Measurements from ENCODE around the gene WDCP.

WDCP gene

DNA sequence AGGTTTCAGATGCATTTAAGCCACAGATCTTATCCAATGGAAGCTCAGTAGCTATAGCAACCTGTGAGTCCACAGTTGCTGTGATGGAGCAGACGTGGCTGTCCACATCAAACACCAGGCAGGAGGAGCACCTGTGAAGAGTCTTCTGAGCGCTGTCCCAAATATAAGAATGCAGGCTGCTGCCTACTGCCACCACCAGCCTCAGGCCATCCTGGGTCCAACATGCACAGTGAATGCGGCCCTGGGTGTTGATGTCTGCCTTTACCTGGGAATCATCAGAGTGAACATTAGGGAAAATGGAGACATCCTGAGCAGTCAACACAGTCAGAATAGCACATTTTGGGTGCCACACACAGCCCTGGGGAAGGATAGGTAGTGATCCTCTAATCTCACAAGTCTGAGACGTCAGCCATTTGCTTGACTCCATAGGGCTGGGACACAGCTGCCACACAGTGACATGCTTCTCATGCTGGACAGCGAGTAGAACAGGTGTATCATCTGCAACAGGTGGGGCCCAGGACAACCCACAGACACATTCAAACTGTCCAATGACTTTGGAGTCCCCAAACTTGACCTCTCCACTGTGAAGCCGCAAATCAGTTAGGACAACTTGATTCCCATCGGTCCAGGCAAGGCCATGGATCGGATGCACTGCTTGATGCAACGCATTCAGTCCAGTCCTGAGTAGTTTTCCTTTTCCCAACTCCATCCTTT is 8.2 kb downstream of the WDCP start:
- no peak overlapping the region for H3K4me3 ChIP-seq (ENCODE audit: low read length)
- no peak for DNase-seq (ENCODE audit: low read depth)
- TF ChIP-seq, protein P1, sequence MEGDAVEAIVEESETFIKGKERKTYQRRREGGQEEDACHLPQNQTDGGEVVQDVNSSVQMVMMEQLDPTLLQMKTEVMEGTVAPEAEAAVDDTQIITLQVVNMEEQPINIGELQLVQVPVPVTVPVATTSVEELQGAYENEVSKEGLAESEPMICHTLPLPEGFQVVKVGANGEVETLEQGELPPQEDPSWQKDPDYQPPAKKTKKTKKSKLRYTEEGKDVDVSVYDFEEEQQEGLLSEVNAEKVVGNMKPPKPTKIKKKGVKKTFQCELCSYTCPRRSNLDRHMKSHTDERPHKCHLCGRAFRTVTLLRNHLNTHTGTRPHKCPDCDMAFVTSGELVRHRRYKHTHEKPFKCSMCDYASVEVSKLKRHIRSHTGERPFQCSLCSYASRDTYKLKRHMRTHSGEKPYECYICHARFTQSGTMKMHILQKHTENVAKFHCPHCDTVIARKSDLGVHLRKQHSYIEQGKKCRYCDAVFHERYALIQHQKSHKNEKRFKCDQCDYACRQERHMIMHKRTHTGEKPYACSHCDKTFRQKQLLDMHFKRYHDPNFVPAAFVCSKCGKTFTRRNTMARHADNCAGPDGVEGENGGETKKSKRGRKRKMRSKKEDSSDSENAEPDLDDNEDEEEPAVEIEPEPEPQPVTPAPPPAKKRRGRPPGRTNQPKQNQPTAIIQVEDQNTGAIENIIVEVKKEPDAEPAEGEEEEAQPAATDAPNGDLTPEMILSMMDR (conservative IDR thresholded peaks at IDR 0.05; ENCODE audit: low read depth, low read length) = no peak

DNA sequence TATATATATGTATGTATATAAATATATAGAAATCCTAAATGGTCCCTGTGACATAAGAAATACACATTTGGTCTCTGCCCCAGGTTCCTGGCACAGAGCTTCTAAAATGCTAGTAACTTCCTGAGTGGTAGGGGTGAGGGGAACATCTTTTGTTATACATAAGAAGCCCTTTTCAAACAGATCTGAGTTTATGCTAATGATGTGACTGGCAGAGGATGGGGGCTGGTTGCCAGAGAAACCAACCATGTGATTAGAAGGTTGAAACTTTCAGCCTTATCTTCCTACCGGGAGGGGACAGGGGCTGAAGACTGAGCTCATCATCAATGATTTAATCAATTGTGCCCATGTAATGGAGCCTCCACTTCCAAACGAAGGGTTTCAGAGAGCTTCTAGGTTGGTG is 21.0 kb downstream of the WDCP start:
- no peak for DNase-seq (ENCODE audit: low read depth)
- TF ChIP-seq, protein P1 (conservative IDR thresholded peaks at IDR 0.05; ENCODE audit: low read depth, low read length) = no peak
- no peak overlapping the region for H3K4me3 ChIP-seq (ENCODE audit: low read length)

DNA sequence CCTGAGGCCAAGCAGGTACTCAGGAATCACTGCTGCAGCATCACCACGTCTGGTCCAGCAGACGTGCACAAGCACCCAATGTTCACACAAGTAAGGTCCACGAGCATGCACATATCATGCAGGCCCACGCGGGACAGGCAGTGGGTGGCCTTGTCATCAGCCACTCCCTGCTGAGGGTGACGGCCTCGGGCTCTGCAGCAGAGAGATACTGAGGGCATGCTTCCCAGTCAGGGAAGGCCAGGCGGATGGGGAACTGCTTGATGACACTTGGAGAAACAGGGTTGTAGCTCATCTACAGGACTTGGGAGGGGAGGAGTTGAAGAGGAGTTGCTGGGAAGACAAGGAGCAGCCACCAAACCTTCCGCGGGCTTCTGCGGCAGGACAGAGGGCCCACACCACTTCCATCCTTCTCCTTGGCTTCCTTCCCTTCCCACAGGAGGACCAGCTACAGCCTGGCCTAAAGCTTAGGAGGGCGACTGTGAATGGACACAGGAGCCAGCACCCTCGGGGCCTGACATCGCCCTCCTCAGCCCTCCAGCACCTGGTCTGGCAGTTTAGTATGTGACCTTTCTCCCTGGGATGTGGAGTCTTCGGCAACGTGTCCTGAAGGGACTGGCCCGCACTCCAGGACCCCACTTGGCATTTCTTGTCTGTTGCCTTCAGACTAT is 22.1 kb downstream of the WDCP start:
- TF ChIP-seq, protein P1 (conservative IDR thresholded peaks at IDR 0.05; ENCODE audit: low read depth, low read length) = no peak

DNA sequence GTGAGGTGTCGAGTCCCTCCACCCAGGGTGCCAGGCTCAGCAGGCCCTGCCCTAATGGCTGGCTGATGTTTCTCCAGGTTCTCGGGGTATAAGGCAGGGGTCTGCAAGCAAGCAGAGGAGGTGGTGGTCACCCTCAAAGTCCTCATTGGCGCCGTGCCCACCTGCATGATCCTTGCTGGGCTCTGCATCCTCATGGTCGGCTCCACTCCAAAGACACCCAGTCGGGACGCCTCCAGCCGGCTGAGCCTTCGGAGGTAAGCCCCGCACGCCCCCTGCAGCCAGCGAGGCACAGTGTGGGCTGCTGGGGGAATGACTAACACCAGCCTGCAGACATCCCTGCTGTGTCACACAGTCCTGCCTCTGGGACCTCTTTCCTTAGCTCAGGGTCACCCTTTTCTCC is 23.2 kb downstream of the WDCP start:
- DNase-seq (ENCODE audit: low read depth) = no peak
- no peak overlapping the region for H3K4me3 ChIP-seq (ENCODE audit: low read length)
- TF ChIP-seq, protein P1 (conservative IDR thresholded peaks at IDR 0.05; ENCODE audit: low read depth, low read length) = peak; percentile 37

More for the DNA sequence above, 22.1 kb downstream of the WDCP start:
- no peak overlapping the region for H3K4me3 ChIP-seq (ENCODE audit: low read length)
- DNase-seq (ENCODE audit: low read depth) = no peak

DNA sequence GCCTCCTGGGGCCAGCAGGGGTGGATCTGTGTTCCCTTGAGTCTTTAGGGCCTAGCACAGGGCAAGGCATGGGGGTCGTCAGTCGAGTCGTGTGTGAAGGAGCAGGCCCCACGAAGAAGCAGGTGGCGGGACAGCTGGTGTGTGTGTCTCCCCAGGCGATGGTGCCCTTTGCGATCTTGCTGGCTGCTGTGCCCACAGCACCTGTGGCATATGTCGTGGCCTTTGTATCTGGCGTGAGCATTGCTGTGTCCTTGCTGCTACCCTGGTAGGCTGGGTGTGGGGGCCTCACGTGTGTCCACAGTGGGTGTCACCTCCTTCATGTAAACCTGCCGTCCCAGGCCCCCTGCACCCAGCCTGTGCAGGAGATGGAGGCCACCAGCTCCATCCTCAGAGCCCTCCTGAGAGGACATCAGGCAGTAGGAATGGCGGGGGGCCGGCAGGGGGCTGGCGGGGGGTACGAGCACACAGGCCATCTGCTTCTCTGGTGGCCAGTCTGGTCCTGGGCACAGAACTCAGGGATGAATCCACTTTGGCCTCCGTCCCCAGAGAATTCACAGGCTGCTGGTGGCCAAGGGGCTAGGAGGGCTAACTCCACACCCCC is 24.1 kb downstream of the WDCP start:
- TF ChIP-seq, protein P1 (conservative IDR thresholded peaks at IDR 0.05; ENCODE audit: low read depth, low read length) = no peak
- DNase-seq (ENCODE audit: low read depth) = no peak
- no peak overlapping the region for H3K4me3 ChIP-seq (ENCODE audit: low read length)

DNA sequence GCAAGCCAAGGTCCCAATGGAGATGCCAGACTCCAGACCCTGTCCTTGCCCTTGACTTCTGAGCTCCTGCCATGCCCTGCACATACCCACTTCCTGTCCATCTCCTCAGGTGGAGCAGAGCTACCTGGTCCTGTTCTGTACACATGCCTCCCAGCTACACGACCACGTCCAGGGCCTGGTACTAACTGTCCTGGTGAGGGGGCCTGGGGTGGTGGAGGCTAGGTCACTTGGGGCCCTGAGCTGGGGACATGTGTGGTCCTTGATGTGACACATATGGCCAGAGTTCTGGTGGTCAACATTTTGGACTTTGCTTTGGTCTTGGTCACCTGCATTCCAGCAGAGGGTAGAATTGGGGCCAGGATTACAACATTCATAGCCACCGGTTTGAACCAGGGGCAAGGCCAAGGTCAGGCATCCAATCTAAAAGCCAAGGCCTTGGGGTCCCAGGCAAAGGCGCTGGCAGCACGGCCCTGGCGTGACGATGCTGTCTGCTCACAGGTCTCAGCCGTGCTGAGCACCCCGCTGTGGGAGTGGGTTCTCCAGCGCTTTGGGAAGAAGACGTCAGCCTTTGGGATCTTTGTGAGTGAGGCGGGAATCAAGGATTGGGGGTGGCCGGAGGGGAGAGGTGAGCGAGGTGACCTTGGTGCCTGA is 24.7 kb downstream of the WDCP start:
- H3K4me3 ChIP-seq (ENCODE audit: low read length) = no peak overlapping the region
- TF ChIP-seq, protein P1 (conservative IDR thresholded peaks at IDR 0.05; ENCODE audit: low read depth, low read length) = no peak
- no peak for DNase-seq (ENCODE audit: low read depth)

Measured in retinal pigment epithelial cell (primary cell).